Stimulated activated CD8-positive, alpha-beta memory T cell treated with anti-CD3 and anti-CD28 coated beads, Interleukin-15, amount 100 ng/mL, for 1 hour (primary cell): ENCODE data around the gene TTC8.
"Not testable (repeated sequence)": the region's sequence is repeated elsewhere in the genome, so short reads cannot be mapped to it uniquely, and the experiment has no call there.

Source experiments
- DNase-seq: peaks from one replicate; pipeline ENCODE4 v3.0.0-alpha.2; 2020; ENCODE audit warnings: low read depth

TTC8 gene

GRCh38 chr14:88824314-88825077 is at the start of gene TTC8:
Gene TTC8, plus strand, starts transcription at chr14:88824651. Its CDS starts 57 bp downstream, at chr14:88824708.
- peak; percentile 61 for DNase-seq

GRCh38 chr14:88775532-88775931 is 48.9 kb upstream of the TTC8 start:
- DNase-seq: no peak

GRCh38 chr14:88785911-88786310 is 38.5 kb upstream of the TTC8 start:
- no peak for DNase-seq

- no peak for DNase-seq
These were observed 37.7 kb upstream of the TTC8 start for GRCh38 chr14:88786715-88787114.

- DNase-seq: not testable (repeated sequence)
These were observed 34.9 kb upstream of the TTC8 start for GRCh38 chr14:88789573-88789972.

GRCh38 chr14:88790501-88791251 is 33.8 kb upstream of the TTC8 start:
- no peak for DNase-seq

- no peak for DNase-seq
These were observed 33.2 kb upstream of the TTC8 start for GRCh38 chr14:88791252-88791621.

- peak; percentile 1 for DNase-seq
These were observed 32.6 kb upstream of the TTC8 start for GRCh38 chr14:88791629-88792472.

- DNase-seq: peak; percentile 51
These were observed 31.8 kb upstream of the TTC8 start, which contains the start of gene EML5 for GRCh38 chr14:88792473-88793258. Gene EML5, minus strand, starts transcription at chr14:88792953. Its CDS starts 450 bp downstream, at chr14:88792503.

- DNase-seq: no peak
These were observed 31.2 kb upstream of the TTC8 start for GRCh38 chr14:88793259-88793625.

- no peak for DNase-seq
These were observed 26.3 kb upstream of the TTC8 start for GRCh38 chr14:88798156-88798555.

GRCh38 chr14:88799522-88799921 is 24.9 kb upstream of the TTC8 start:
- DNase-seq: no peak

GRCh38 chr14:88802596-88802995 is 21.9 kb upstream of the TTC8 start:
- no peak for DNase-seq

- DNase-seq: no peak
These were observed 20.4 kb upstream of the TTC8 start for GRCh38 chr14:88804035-88804434.

GRCh38 chr14:88804477-88804876 is 20.0 kb upstream of the TTC8 start:
- DNase-seq: no peak

GRCh38 chr14:88808359-88808758 is 16.1 kb upstream of the TTC8 start:
- no peak for DNase-seq

GRCh38 chr14:88815980-88816379 is 8.5 kb upstream of the TTC8 start:
- DNase-seq: no peak

GRCh38 chr14:88818018-88818417 is 6.4 kb upstream of the TTC8 start:
- DNase-seq: no peak

- not testable (repeated sequence) for DNase-seq
These were observed 4.8 kb upstream of the TTC8 start for GRCh38 chr14:88819674-88820073.

GRCh38 chr14:88821378-88821777 is 3.1 kb upstream of the TTC8 start:
- DNase-seq: no peak

- no peak for DNase-seq
These were observed 2.6 kb upstream of the TTC8 start for GRCh38 chr14:88821888-88822287.

GRCh38 chr14:88823968-88824313 is 510 bp upstream of the TTC8 start:
- no peak for DNase-seq
